C1 segment of cervical spinal cord (tissue), 14 donors: ENCODE results near the gene CCDC13.

Experiments used
- DNase-seq, 14 donors: peaks; one replicate each; lab custom pipeline; 2025; lab: John Stamatoyannopoulos, UW

CCDC13 gene

DNA sequence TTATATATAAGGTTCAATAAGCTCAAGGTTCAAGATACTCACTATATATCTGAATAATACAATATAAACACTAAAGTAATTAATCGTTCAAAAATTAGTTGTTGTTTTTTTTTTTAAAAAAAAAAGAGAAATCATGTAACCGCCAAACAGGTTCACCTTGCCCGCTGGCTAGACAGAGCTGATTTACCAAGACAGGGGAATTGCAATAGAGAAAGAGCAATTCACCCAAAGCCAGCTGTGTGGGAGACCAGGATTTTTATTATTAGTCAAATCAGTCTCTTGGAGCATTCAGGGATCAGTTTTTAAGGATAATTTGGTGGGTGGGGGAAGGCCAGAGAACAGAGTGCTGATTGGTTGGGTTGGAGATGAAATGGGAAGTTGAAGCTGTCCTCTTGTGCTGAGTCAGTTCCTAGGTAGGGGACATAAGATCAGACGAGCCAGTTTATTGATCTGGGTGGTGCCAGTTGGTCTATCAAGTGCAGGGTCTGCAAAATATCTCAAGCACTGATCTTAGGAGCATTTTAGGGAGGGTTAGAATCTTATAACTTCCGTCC is 23.4 kb upstream of the CCDC13 start:
- no peak for DNase-seq

DNA sequence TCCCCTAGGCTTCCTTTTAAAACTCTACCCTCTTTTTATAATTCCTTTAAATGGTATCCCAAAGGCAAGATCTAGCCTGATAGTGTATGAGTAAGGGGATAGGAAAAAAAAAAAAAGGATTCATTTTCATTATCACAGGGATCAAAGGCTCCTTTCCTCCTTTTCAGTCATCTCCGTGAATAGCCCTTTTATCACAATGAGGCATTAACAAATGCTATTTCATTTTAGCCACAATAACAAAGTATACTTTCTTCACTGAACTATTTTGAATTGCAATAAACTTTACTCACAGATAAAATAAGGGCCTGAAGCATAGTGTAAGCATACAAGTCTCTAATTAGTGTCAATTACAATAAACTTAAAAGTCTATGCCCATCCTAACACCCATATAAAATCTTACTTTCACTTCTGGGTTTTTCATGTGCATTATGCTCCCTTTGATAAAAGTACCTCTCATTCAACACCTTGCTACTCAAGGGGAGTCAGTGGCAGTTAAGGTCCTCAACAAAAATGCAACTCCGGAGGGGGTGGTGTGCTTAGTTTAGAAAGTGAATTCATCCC is 22.6 kb upstream of the CCDC13 start:
- no peak for DNase-seq

DNA sequence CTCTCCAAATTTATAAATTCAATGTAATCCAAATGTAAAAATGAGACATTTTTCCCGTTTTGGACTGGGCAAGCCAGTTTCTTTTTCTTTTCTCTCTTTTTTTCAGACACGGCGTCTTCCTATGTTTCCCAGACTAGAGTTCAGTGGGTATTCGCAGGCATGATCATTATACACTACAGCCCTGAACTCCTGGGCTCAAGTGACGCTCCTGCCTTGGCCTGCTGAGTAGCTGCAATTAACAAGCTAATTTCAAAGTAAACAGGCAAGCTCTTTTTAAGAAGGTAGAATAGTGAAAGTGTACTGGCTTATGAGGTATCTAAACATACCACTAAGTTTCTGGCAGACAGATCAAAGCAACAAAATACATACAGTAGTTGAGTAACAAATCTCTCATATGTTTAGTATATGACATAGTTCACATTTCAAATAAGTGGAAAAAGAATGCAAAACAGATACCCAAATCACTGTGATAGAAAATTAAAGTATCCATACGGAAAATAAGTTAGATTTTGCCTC is 17.7 kb upstream of the CCDC13 start:
- DNase-seq: no peak

DNA sequence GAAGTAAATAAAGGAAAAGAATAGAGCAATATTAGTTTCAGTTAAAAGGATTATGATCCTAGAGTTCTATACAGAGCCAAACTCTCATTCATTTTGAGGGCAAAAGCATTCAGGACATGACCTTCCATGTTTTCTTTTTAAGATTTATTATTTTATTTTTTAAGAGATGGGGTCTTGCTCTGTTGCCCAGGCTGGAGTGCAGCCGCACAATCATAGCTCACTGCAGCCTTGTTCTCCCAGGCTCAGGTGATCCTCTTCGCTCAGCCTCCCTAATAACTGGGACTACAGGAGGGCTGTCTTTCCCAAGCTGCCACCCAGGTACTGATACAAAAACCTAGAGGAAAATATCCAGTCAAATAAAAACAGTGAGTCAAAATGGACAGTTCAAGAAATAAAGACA is 13.6 kb upstream of the CCDC13 start:
- DNase-seq: no peak

DNA sequence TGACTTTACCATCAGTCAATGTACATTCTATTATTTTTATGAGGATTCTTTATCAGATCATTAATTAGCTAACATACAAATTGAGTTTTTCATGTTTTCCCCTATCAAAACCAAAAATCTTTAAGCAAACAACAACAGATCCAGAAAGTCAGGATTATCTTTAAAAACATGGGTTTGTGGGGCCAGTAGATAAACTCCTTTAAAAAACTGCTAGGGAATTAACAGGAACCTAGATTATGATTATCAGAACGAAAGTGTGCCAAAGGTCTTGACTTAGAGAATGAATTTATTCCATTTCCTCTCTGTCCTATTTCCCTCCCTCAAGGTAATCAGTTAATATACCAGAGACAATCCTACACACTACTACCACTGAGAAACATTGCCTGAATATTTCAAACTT is 13.2 kb upstream of the CCDC13 start:
- DNase-seq: no peak

DNA sequence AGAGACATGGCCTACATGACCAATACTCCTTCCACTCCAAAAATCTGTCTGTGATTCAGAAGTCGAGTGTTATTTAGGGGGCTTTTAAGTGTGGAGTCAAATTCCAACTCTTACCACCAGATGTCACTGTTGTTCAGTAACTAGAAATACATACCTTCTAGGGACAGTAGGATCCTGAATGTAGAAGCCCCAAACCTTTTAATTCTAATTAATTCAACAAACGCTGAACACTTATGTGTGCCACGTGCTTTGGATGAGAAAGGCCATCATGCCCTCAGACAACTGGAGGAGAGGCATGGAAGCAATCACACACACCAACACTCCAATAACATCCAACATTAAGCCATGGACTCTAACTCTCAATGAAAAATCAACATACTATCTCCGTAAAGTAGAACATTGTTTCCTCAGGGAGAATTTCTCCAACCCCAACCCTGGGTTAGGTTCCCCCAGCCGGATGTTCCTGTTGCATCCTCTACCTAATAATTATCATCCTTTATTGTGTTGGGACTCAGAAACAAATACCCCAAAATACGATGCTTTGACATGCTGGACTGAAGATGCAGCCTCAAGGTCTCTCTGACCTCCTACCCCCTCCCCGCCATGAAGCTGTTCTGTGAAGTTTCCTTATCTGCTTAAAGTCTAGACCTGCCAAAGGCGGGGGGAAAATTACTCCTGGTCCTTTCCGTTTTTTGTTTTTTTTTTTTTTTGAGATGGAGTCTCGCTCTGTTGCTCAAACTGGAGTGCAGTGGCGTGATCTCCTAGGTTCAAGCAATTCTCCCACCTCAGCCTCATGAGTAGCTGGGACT is 8.0 kb upstream of the CCDC13 start:
- peak in 2 of 14 donors; percentile 22 to 30 for DNase-seq

DNA sequence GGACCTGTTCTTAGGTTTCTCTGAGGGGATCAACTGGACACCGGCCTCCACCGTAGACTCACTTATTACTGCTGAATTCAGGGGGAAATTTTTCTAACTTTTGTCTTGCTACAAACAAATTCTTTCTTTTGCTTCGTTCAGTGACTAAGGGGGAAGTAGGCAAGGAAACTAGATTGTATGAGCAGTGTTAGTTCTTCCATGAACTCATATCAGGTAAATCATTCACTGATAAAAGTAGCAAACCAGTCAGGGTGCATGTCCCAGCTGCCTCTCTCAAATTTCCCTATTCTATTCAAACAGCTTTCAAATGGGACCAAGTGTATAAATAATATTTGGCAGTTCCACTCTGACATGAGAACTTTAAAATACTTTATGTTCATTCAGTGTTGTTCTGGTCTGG is 7.3 kb upstream of the CCDC13 start:
- DNase-seq: no peak

DNA sequence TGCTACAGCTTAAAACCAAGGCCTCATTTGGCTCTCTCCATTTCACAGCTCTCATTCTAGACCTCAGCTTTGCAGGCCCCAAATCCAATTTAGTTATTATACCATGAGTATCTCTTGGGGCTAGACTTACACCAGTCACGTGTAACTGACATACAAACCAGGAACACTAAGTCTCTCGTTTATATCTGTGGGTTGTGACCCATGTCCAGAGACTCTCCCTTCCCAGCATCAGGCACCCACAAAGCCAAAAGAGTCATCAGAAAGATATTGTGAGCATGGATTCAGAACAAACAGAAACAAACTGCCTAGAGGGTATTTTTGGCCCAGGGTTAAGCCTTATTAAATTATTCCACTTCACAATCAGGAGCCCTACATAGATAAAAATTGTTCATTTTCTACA is 5.6 kb upstream of the CCDC13 start:
- DNase-seq: no peak

DNA sequence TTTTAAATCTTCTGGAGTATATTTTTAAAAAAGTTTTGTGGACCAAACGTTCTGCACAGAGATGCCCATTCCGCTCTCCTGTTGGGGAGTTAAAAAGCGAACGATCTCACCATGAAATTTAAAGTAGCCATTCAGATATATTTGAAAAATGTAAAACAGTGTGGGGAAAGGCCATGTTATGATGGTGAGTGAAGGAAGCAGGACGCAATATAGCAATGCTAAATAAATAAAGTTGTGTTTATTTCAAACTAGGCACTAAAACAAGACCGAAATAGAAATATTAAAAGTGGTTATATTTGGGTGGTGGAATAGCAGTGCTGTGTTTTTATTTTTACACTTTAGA is 327 bp upstream of the CCDC13 start:
- DNase-seq: no peak

DNA sequence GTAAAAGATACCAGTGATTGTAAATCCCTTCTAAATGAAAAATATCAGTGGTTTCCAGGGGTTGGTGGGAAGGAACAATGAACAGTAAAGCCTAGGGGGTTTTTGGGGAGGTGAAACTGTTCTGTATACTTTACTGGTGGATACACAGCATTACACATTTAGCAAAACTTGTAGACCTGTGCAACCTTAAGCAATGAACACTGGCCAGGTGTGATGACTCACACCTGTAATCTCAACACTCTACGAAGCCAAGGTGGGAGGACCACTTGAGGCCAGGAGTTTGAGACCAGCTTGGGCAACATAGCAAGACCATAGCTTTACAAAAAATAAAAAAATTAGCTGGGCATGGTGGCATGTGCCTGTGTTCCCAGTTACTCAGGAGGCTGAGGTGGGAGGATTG is 1.8 kb downstream of the CCDC13 start:
- DNase-seq: no peak

DNA sequence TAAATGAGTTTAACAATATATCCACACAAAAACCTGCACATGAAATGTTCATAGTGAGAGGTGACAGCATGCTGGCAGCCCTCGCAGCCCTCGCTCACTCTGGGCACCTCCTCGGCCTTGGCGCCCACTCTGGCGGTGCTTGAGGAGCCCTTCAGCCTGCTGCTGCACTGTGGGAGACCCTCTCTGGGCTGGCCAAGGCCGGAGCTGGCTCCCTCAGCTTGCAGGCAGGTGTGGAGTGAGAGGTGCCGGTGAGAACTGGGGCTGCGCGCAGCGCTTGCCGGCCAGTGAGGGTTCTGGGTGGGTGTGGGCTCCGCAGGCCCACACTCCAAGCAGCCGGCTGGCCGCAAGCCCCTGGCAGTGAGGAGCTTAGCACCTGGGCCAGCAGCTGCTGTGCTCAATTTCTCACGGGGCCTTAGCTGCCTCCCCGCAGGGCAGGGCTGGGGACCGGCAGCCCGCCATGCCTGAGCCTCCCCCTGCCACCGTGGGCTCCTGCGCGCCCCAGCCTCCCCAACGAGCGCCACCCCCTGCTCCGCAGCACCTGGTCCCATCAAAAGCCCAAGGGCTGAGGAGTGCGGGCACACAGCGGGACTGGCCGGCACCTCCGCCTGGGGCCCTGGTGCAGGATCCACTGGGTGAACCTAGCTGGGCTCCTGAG is 3.4 kb downstream of the CCDC13 start:
- DNase-seq: no peak

DNA sequence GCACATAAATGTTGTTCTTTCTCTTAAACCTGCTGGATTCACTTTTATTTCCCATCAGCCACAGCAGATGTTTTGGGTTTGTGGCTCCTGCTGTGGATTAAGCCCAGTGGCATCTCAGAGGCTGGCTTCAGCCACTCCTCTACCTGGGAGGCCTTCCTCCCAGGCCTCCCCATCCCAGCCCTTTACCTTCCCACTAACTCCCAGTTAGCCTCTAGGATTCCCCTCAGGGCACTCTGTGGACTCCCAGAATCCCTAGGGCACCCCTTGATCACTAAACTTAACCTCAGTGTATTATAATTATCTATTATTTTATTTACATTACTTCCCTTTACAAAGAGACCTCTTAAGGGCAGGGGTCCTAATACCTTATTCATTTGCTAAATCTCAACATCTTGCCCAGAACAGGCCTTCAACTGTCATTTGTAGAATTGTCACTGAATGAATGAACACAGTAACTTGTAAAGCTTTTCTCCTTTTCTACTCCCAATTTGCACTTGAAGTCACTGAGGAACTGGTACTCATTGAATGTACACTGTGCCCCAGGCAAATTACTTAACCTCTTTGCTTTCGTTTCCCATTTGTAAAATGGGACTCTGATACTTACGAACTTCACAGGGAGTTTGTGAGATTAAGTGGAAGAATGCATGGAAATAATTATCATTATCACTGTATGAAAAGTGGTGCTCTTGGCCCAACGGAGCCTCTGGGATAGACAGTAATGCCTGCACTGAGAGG is 8.3 kb downstream of the CCDC13 start:
- no peak for DNase-seq

DNA sequence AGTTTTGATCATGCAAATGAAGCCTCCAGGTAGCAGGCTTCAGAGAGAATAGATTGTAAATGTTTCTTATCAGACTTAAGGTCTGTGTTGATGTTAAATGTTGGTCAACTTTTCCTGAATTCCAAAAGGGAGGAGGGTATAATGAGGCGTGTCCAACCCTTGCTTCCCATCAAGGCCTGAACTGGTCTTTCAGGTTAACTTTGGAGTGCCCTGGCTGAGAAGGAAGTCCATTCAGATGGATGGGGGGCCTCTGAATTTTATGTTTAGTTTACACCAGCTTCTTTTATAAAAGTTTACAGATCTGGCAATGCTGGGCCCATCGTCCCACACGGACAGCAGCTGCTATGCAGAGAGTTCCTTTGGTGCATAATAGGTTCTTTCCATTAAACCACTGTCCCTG is 8.9 kb downstream of the CCDC13 start:
- DNase-seq: no peak

DNA sequence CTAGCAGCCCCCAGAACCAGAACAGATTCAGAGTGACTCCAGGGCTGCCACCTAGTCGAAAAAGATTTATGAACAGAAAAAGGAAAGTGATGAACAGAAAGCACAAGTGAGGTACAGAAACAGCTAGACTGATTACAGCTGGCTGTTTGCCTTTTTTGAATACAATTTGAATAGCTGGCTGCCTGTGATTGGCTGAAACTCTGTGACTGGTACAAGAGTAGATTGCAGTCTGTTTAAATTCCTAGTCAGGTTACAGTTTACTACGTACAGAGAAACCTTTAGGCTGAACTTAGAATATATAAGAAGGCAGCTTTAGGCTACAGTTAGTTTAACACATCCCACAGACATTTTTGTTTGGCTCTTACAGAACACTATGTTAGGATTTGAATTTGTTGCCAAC is 10.0 kb downstream of the CCDC13 start:
- no peak for DNase-seq

DNA sequence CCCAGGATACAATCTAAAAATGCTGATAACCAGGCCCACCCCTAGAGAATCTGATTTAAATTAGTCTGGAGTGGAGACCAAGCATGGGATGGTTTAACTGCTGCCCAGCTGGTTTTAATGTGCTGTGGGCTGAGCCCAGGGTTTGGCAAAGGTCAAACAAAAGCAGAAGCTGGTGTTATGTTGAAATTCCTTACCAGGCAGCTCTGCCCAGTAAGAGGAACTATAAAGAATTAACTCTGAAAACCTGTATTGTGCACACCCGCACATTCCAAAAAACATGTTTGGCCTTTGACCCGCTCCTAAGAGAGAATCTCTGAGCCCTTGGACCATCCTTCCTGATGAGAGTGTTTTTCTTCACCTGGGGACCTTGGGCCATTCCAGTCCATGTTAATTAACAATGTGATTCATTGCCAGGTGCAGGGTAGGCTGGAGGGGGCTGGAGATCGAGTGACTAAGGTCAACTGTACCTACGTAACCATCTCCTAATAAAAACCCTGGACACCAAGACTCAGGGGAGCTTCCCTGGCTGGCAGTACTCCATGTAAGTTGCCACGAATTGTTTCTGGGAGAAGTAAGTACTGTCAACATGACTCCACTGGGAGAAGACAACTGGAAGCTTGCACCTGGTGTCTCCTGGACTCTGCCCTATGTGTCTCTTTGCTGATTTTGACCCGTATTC is 10.9 kb downstream of the CCDC13 start:
- no peak for DNase-seq

DNA sequence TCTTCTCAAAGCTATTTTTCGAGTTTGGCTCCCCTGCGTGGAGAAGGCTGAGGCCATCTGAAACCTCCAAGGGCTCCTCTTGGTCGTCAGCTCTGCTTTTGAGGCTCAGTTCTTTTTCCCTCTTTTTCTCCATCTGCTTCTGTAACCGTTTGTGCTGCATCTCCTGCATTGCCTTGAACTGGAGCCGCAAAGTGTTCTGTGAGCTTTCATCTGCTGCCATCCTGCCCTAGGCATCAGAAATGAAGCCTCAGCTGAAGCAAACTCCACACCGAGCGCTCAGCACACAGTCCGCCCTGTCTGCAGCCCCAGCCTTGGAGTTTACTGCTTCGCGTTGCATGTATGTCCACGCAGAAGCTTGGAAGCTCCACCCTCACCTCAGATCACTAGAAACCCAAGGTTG is 14.9 kb downstream of the CCDC13 start:
- DNase-seq: no peak

DNA sequence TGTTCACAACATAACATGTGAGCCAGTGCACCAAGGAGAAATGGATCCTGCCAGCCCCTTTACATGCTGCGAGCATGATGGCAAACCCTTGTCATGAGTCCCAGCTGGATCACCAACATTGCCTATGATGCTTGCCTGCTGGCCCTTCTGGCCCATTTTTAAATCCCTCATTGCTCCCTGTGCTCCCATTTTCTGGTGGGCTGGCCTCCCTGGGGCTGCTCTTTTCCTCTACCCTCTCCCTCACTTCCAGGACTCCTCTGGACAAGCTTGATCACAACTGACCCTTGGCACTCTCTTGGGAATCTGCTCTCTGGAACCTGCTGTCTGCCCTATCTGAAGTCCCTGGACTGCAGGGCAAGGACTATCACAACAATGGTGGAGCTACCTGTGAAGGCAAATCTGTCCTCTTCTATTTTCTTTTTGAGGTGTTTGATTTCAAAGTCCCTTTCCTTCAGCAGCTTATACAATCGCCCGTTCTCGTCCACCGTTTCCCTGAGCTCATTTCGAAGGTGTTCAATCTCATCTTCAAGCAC is 16.3 kb downstream of the CCDC13 start:
- DNase-seq: no peak

DNA sequence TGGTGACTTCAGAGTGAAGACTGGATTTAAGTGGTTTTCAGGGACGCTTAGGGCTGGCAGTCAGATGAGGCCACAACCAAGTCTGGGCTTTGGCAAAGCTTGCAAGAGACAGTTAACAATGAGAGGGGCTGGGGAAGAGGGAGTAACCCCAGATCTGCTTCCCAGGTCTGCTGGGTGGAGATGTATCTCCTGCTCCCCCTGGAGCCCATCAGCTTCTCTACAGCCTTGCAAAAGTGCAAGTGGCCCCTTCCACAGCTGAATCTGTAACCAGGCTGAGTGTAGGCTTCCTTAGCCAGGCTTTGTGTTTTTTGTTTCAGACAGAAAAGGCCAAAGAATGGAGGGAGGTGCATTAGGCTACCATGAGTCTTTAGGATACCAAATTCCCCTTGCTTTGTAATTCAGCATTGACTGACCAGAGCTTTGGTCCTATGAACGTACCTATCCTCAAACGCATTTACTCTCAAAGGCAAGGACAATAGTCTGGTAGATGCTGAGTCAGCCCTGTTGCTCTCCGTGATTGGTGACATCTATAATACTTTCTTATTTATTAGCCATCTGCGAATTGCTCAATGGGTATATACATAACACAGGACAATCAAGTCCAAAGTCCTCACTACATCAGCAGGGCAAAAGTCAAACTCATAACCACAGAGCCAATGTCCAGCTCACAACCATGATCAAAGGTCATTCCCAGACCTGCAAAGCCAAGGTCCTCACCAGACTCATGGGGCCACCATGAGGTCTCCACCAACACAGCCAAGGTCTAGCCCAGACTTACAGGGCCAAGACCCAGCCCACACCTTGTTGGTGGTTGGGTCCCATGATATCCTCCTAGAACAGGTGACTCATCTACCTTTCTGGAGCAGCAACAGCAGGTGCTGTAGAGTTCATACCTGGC is 17.1 kb downstream of the CCDC13 start:
- peak in 1 of 14 donors; percentile 26 for DNase-seq

DNA sequence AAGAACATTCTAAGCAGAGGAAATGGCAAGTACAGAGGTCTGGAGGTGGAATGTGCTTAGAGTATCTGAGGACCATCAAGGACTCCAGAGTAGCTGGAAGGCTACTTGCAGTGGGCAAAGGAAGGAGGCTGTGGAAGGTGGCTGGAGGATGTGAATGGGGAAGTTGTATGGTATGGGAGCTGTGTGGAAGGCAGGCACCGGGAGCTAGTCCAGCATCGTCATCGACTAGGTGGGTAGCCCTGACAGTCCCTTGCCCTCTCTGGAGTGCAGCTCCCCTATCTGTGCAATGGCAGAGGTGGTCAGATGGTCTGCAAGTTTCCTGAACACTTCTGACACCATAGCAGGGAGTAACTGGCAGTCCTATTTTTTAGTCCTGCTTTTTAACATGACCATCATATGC is 19.3 kb downstream of the CCDC13 start:
- DNase-seq: no peak

DNA sequence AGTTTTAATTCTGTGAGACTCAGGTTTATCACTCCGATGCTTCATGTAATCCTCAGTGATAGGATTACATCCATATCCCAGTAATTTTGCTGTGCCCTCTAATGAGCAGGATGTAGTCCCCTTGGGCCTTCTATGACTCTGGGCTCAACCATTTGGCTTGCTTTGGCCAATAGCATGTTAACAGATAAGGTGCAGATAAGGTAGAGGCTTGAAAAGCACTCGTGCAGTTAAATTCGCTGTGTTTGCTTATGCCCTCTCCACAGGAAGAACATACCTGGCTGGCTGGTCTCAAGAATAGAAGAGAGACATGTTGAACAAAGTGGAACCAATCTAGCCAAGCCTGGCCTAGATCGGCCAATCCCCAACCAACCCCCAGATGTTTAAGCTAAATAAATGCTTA is 20.1 kb downstream of the CCDC13 start:
- no peak for DNase-seq
